ENCODE results near the gene CLEC4F. TPM values are rescaled to one million over a fixed set of nuclear protein-coding genes. Genes with fewer than 3 reads are reported as not detected.

The CLEC4F gene
- total and polyA plus RNA-seq, 2 donors (not counting 1 experiment from before 2014, with no cell fraction given), result not detected

GRCh38 chr2:70828115-70828514 is 7.7 kb upstream of the CLEC4F start:
- no peak overlapping the region for H3K4me3 ChIP-seq (ENCODE audit: control extremely low read depth in 1 of 5, extremely low read depth in 1 of 5, insufficient read depth in 1 of 5, low read depth in 2 of 5, low read length in 4 of 5)
- no peaks in the 10 kb centered on the region for H3K9me3 ChIP-seq (ENCODE audit: control extremely low read depth in 1 of 3, control insufficient read depth in 2 of 3, insufficient read depth in 1 of 3, low read length in 2 of 3)
- no peaks in the 10 kb centered on the region for H3K79me2 ChIP-seq (ENCODE audit: control insufficient read depth, insufficient read depth, low read length)
- 65% methylated on average over 4 of the region's 5 CpGs for WGBS (ENCODE audit: insufficient coverage)
- H3K36me3 ChIP-seq (replicated peaks in 1 of 2; ENCODE audit: control extremely low read depth in 1 of 2, control insufficient read depth in 1 of 2, extremely low read depth in 1 of 2, insufficient read depth in 2 of 2, low read length in 1 of 2), result no peaks in the 10 kb centered on the region
- Mint-ChIP-seq H3K4me1 (no peaks in the 10 kb centered on the region), H3K4me3 (no peak overlapping the region), H3K27me3 (peaks cover 36% of the 10 kb centered on the region), H3K9me3 (ENCODE audit: insufficient read depth) (no peaks in the 10 kb centered on the region), H3K27ac (no peak overlapping the region)
- H3K27me3 ChIP-seq (replicated peaks in 1 of 4; ENCODE audit: control extremely low read depth in 1 of 4, control insufficient read depth in 3 of 4, insufficient read depth in 4 of 4, low read length in 3 of 4), result no peaks in the 10 kb centered on the region
- no peak overlapping the region for H2AFZ ChIP-seq (ENCODE audit: insufficient read depth, low read depth, low read length, poor library complexity, severe bottlenecking)
- H3K27ac ChIP-seq (ENCODE audit: low read length in 2 of 2), result no peak overlapping the region
- ChIA-PET CTCF (no interaction called here), POLR2A (no interaction called here)
- ATAC-seq (ENCODE audit: low read depth) (no peak), DNase-seq (no peak)
- no peaks in the 10 kb centered on the region for H3K4me1 ChIP-seq (ENCODE audit: control insufficient read depth in 2 of 2, insufficient read depth in 2 of 2, low read length in 2 of 2)
- intact Hi-C loops (cut with micrococcal nuclease), result no loop called here
- no peaks in the 10 kb centered on the region for H4K20me1 ChIP-seq (ENCODE audit: control insufficient read depth, insufficient read depth, low read length, poor library complexity, severe bottlenecking)
- no peak overlapping the region for H3K9ac ChIP-seq (ENCODE audit: low read length)
- H3K4me2 ChIP-seq (replicated peaks; ENCODE audit: low read depth, low read length, poor library complexity, severe bottlenecking), result no peak overlapping the region
- no peak for TF ChIP-seq EZH2 (IDR thresholded peaks at IDR 0.05; ENCODE audit: borderline replicate concordance, insufficient read depth, low read depth, low read length, poor library complexity, severe bottlenecking)
- TF ChIP-seq CTCF (IDR thresholded peaks at IDR 0.05), result no peak

GRCh38 chr2:70827388-70827787 is 7.0 kb upstream of the CLEC4F start:
- H3K4me3 ChIP-seq (ENCODE audit: control extremely low read depth in 1 of 5, extremely low read depth in 1 of 5, insufficient read depth in 1 of 5, low read depth in 2 of 5, low read length in 4 of 5), result no peak overlapping the region
- H2AFZ ChIP-seq (ENCODE audit: insufficient read depth, low read depth, low read length, poor library complexity, severe bottlenecking), result no peak overlapping the region
- H4K20me1 ChIP-seq (ENCODE audit: control insufficient read depth, insufficient read depth, low read length, poor library complexity, severe bottlenecking), result no peaks in the 10 kb centered on the region
- H3K9me3 ChIP-seq (ENCODE audit: control extremely low read depth in 1 of 3, control insufficient read depth in 2 of 3, insufficient read depth in 1 of 3, low read length in 2 of 3), result no peaks in the 10 kb centered on the region
- no peaks in the 10 kb centered on the region for H3K4me1 ChIP-seq (ENCODE audit: control insufficient read depth in 2 of 2, insufficient read depth in 2 of 2, low read length in 2 of 2)
- 100% methylated on average over 1 of the region's 5 CpGs for WGBS (ENCODE audit: insufficient coverage)
- H3K4me3 Mint-ChIP-seq, result no peak overlapping the region
- H3K27me3 ChIP-seq (replicated peaks in 1 of 4; ENCODE audit: control extremely low read depth in 1 of 4, control insufficient read depth in 3 of 4, insufficient read depth in 4 of 4, low read length in 3 of 4), result no peaks in the 10 kb centered on the region
- POLR2A ChIA-PET, result no interaction called here
- peaks cover 36% of the 10 kb centered on the region for H3K27me3 Mint-ChIP-seq
- TF ChIP-seq EZH2 (IDR thresholded peaks at IDR 0.05; ENCODE audit: borderline replicate concordance, insufficient read depth, low read depth, low read length, poor library complexity, severe bottlenecking) (no peak), CTCF (IDR thresholded peaks at IDR 0.05) (no peak)
- H3K36me3 ChIP-seq (replicated peaks in 1 of 2; ENCODE audit: control extremely low read depth in 1 of 2, control insufficient read depth in 1 of 2, extremely low read depth in 1 of 2, insufficient read depth in 2 of 2, low read length in 1 of 2), result no peaks in the 10 kb centered on the region
- DNase-seq (no peak), ATAC-seq (ENCODE audit: low read depth) (no peak)
- H3K27ac ChIP-seq (ENCODE audit: low read length in 2 of 2), result no peak overlapping the region
- no peaks in the 10 kb centered on the region for H3K79me2 ChIP-seq (ENCODE audit: control insufficient read depth, insufficient read depth, low read length)
- H3K4me2 ChIP-seq (replicated peaks; ENCODE audit: low read depth, low read length, poor library complexity, severe bottlenecking), result no peak overlapping the region
- CTCF ChIA-PET, result no interaction called here
- no peak overlapping the region for H3K9ac ChIP-seq (ENCODE audit: low read length)
- intact Hi-C loops (cut with micrococcal nuclease), result no loop called here
- H3K4me1 Mint-ChIP-seq, result no peaks in the 10 kb centered on the region
- H3K27ac Mint-ChIP-seq, result no peak overlapping the region
- H3K9me3 Mint-ChIP-seq (ENCODE audit: insufficient read depth), result no peaks in the 10 kb centered on the region

Measured in B cell (primary cell).